SK-N-SH treated with all-trans-retinoic acid at 6 μM for 48 hours (cell line): ENCODE measurements around the gene CACNA1H.

ENCODE experiments used
- ESRRG ChIP-seq: fragments of 250-450 bp; sonication (Bioruptor Pico); IDR thresholded peaks from 2 replicates; pipeline ENCODE4 v1.6.1; 2021; ENCODE audit warnings: mild to moderate bottlenecking
- ISL1 ChIP-seq: fragments of 250-450 bp; sonication (Bioruptor Pico); IDR thresholded peaks from 2 replicates; pipeline ENCODE4 v2.1.2; 2022; ENCODE audit warnings: mild to moderate bottlenecking, moderate library complexity
- RARB ChIP-seq: fragments of 250-450 bp; sonication (Bioruptor Pico); IDR thresholded peaks from 2 replicates; pipeline ENCODE4 v1.8.0; 2021; ENCODE audit warnings: mild to moderate bottlenecking, moderate library complexity
- ZC3H10 ChIP-seq: fragments of 250-450 bp; sonication (Bioruptor Pico); IDR thresholded peaks from 2 replicates; pipeline ENCODE4 v1.5.1; 2021; ENCODE audit warnings: mild to moderate bottlenecking, moderate library complexity
- ZFP3 ChIP-seq: fragments of 250-450 bp; sonication (Bioruptor Pico); IDR thresholded peaks from 2 replicates; pipeline ENCODE4 v1.5.0; 2020; ENCODE audit warnings: mild to moderate bottlenecking, moderate library complexity
- ZNF565 ChIP-seq: fragments of 450-650 bp; formaldehyde crosslinking; conservative IDR thresholded peaks from 2 replicates; pipeline ENCODE4 v1.5.0; 2020; ENCODE audit warnings: low read depth, mild to moderate bottlenecking, moderate library complexity

DNA sequence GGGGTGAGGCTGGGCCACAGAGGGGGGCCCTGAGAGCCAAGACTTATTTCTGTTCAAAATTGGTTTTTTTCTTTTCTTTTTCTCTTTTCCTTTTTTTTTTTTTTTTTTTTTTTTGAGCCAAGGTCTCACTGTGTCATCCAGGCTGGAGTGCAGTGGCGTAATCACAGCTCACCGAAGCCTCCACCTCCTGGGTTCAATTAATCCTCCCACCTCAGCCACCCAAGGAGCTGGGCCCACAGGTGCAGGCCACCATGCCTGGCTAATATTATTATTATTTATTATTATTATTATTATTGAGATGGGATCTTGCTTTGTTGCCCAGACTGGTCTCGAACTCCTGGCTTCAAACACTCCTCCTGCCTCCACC lies 17.5 kb upstream of the CACNA1H start:
- TF ChIP-seq RARB: no peak
- no peak for TF ChIP-seq ISL1 (CRISPR knock-in tag)
- no peak for TF ChIP-seq ZNF565 (CRISPR knock-in tag)
- TF ChIP-seq ZFP3 (CRISPR knock-in tag): no peak
- no peak for TF ChIP-seq ZC3H10 (CRISPR knock-in tag)
- TF ChIP-seq ESRRG (CRISPR knock-in tag): no peak
